ENCODE measurements around the gene UBR3.

The UBR3 gene

GRCh38 chr2:169778446-169778845, 48.8 kb upstream of the UBR3 start:
- Histone ChIP-seq H3K9me3 (ENCODE audit: control insufficient read depth, insufficient read depth, low read depth, low read length) (no peaks in the 10 kb centered on the region), H3K36me3 (ENCODE audit: control insufficient read depth in 2 of 2, insufficient read depth in 1 of 2, low read length in 2 of 2) (no peaks in the 10 kb centered on the region), H3K4me3 (ENCODE audit: low read depth, low read length) (no peak overlapping the region), H3K4me1 (ENCODE audit: control insufficient read depth, insufficient read depth, low read length) (peaks cover 6% of the 10 kb centered on the region; the same call in 1 of the 2 replicates), H3K27ac (ENCODE audit: extremely low read depth, low read depth, low read length) (no peak overlapping the region)
- no peak for TF ChIP-seq ZNF704 (tag by site-specific recombination; IDR thresholded peaks at IDR 0.05)
- TF ChIP-seq SP2 (tag by site-specific recombination; IDR thresholded peaks at IDR 0.05): no peak
- TF ChIP-seq SETDB1 (IDR thresholded peaks at IDR 0.05; ENCODE audit: insufficient read length, low read length): no peak
- TF ChIP-seq RBAK (tag by site-specific recombination; IDR thresholded peaks at IDR 0.05): no peak
- TF ChIP-seq GLI4 (tag by site-specific recombination; IDR thresholded peaks at IDR 0.05): no peak
- no peak for TF ChIP-seq ZNF341 (tag by site-specific recombination; IDR thresholded peaks at IDR 0.05; ENCODE audit: low read depth)
- no peak for TF ChIP-seq ZNF174 (tag by site-specific recombination; IDR thresholded peaks at IDR 0.05)
- TF ChIP-seq ZNF221 (tag by site-specific recombination; IDR thresholded peaks at IDR 0.05; ENCODE audit: borderline replicate concordance): no peak
- TF ChIP-seq ZNF830 (tag by site-specific recombination; IDR thresholded peaks at IDR 0.05; ENCODE audit: low read depth): no peak
- TF ChIP-seq ZNF223 (tag by site-specific recombination; IDR thresholded peaks at IDR 0.05): no peak
- no peak for TF ChIP-seq ZNF140 (tag by site-specific recombination; IDR thresholded peaks at IDR 0.05)
- no peak for TF ChIP-seq OSR2 (tag by site-specific recombination; IDR thresholded peaks at IDR 0.05)
- no peak for TF ChIP-seq KLF8 (tag by site-specific recombination; IDR thresholded peaks at IDR 0.05)
- no peak for TF ChIP-seq ZBTB21 (tag by site-specific recombination; IDR thresholded peaks at IDR 0.05)
- no peak for TF ChIP-seq ZNF610 (tag by site-specific recombination; IDR thresholded peaks at IDR 0.05; ENCODE audit: borderline replicate concordance)
- TF ChIP-seq BCL11A (tag by site-specific recombination; IDR thresholded peaks at IDR 0.05; ENCODE audit: low read depth): no peak
- no peak for TF ChIP-seq GLIS1 (tag by site-specific recombination; IDR thresholded peaks at IDR 0.05)
- no peak for TF ChIP-seq ZNF488 (tag by site-specific recombination; IDR thresholded peaks at IDR 0.05)
- no peak for TF ChIP-seq OVOL3 (tag by site-specific recombination; IDR thresholded peaks at IDR 0.05)
- POLR2A ChIA-PET: no interaction called here
- CTCF ChIA-PET: no interaction called here

GRCh38 chr2:169781249-169782013, 45.8 kb upstream of the UBR3 start:
- H3K36me3 ChIP-seq (ENCODE audit: control insufficient read depth in 2 of 2, insufficient read depth in 1 of 2, low read length in 2 of 2): no peaks in the 10 kb centered on the region
- H3K9me3 ChIP-seq (ENCODE audit: control insufficient read depth, insufficient read depth, low read depth, low read length): no peaks in the 10 kb centered on the region
- TF ChIP-seq ZNF174 (tag by site-specific recombination; IDR thresholded peaks at IDR 0.05): no peak
- TF ChIP-seq ZNF433 (tag by site-specific recombination; IDR thresholded peaks at IDR 0.05; ENCODE audit: low read depth): no peak
- no peak for TF ChIP-seq BCL11A (tag by site-specific recombination; IDR thresholded peaks at IDR 0.05; ENCODE audit: low read depth)
- TF ChIP-seq ZNF610 (tag by site-specific recombination; IDR thresholded peaks at IDR 0.05; ENCODE audit: borderline replicate concordance): no peak
- no peak for TF ChIP-seq ZNF785 (tag by site-specific recombination; IDR thresholded peaks at IDR 0.05)
- TF ChIP-seq ZNF112 (tag by site-specific recombination; IDR thresholded peaks at IDR 0.05): no peak
- no peak for TF ChIP-seq KLF10 (tag by site-specific recombination; IDR thresholded peaks at IDR 0.05)
- TF ChIP-seq ZXDB (tag by site-specific recombination; IDR thresholded peaks at IDR 0.05): no peak
- TF ChIP-seq BCL11B (tag by site-specific recombination; IDR thresholded peaks at IDR 0.05; ENCODE audit: low read depth): no peak
- peaks cover 3% of the 10 kb centered on the region; the same call in 1 of the 2 replicates for H3K4me1 ChIP-seq (ENCODE audit: control insufficient read depth, insufficient read depth, low read length)
- ChIA-PET POLR2A (interaction anchor here (0.5 kb wide), 1 partner anchor 18 kb away, joined by 4 read pairs; no protein-coding TSS in a partner anchor), CTCF (interaction anchor here (0.6 to 0.9 kb wide), 3 partner anchors 129 to 329 kb away, joined by 3 to 4 read pairs (median 3); no protein-coding TSS in a partner anchor)
- no peak overlapping the region for H3K4me3 ChIP-seq (ENCODE audit: low read depth, low read length)
- no peak overlapping the region for H3K27ac ChIP-seq (ENCODE audit: extremely low read depth, low read depth, low read length)
